Naive thymus-derived CD8-positive, alpha-beta T cell (primary cell): ENCODE measurements around the gene MRPL36. TPM values are rescaled to one million over a fixed set of nuclear protein-coding genes. Genes with fewer than 3 reads are reported as not detected.
A peak's percentile ranks its signal among the peaks of the same experiment; 100 is the strongest.

Source experiments
- ATAC-seq, 2 donors: fragments of 150-1000 bp; cut with Tn5 transposase in 1 of 2; sonication (Bioruptor Pico), chemical (Tn5 transposase) in 1 of 2; 1 replicate in 1 of 2; 2 replicates in 1 of 2; pipeline ENCODE4 v1.10.0; 2021; ENCODE audit warnings: mild to moderate bottlenecking in 2 of 2, moderate library complexity in 2 of 2
- POLR2A ChIA-PET: fragments of 350-600 bp; sonication (Branson Sonifier 250); formaldehyde crosslinking; loops from one replicate; lab custom pipeline; 2021; ENCODE audit warnings: antibody characterized with exemption; lab: Charles Lee
- DNase-seq, 10 donors: peaks; one replicate each; pipeline versions ENCODE4 v3.0.0 to v3.0.0-alpha.2; 2020 to 2022
- H3K27ac Mint-ChIP-seq, 10 donors: one replicate each; pipeline ENCODE4 v1.8.0; 2020 to 2022; ENCODE audit warnings: mild to moderate bottlenecking in 10 of 10, mixed read lengths in 10 of 10, moderate library complexity in 4 of 10, inconsistent platforms in 1 of 10
- H3K27me3 Mint-ChIP-seq, 5 donors: one replicate each; pipeline ENCODE4 v1.8.0; 2021 to 2022; ENCODE audit warnings: mixed read lengths in 5 of 5
- H3K36me3 Mint-ChIP-seq, 3 donors: one replicate each; pipeline ENCODE4 v1.8.0; 2020 to 2022; ENCODE audit warnings: mixed read lengths in 3 of 3, mild to moderate bottlenecking in 2 of 3, inconsistent platforms in 1 of 3
- H3K4me1 Mint-ChIP-seq, 4 donors: one replicate each; pipeline ENCODE4 v1.8.0; 2021 to 2022; ENCODE audit warnings: mixed read lengths in 4 of 4
- H3K4me3 Mint-ChIP-seq, 10 donors: one replicate each; pipeline ENCODE4 v1.8.0; 2020 to 2022; ENCODE audit warnings: mild to moderate bottlenecking in 10 of 10, mixed read lengths in 10 of 10, moderate library complexity in 6 of 10, inconsistent platforms in 1 of 10
- H3K9me3 Mint-ChIP-seq, 9 donors: one replicate each; pipeline ENCODE4 v1.8.0; 2020 to 2022; ENCODE audit warnings: mixed read lengths in 9 of 9, mild to moderate bottlenecking in 3 of 9, inconsistent platforms in 1 of 9, moderate library complexity in 1 of 9
- polyA plus RNA-seq, 3 donors: library from polyadenylated mRNA; unstranded; fragments of 300-500 nt; fragmentation: Illumina TruSeq; gene quantifications; one replicate each; pipeline ENCODE4 v1.2.3, GENCODE V29; 2021
- total RNA-seq, 8 experiments: library from RNA in 2 of 8; stranded (reverse) in 2 of 8; gene quantifications; one replicate each; pipeline ENCODE4 v1.2.3 and lab custom pipeline; 2021 to 2026

MRPL36 gene
- total and polyA plus RNA-seq, 5 experiments from 2014 or later, result 25.8 to 84.3 (median 61.6) TPM

- Mint-ChIP-seq H3K4me1 (peaks cover 26 to 73% (median 61%) of the 10 kb centered on the region in 4 donors), H3K9me3 (peaks cover 0 to 2% (median 0%) of the 10 kb centered on the region in 9 donors), H3K27me3 (no peaks in the 10 kb centered on the region), H3K36me3 (peaks cover 0 to 9% (median 3%) of the 10 kb centered on the region in 3 donors), H3K27ac (peak overlapping the region in 8 of 10 donors; percentile 9 to 60 (median 31)), H3K4me3 (peak overlapping the region in 5 of 10 donors; percentile 33 to 97 (median 56))
- ATAC-seq (no peak), DNase-seq (peak in 1 of 10 donors; percentile 54)
- POLR2A ChIA-PET, result interaction anchor here (4.4 kb wide), 1 partner anchor 11 kb away, joined by 29 read pairs; no protein-coding TSS in a partner anchor
Observed at GRCh38 chr5:1797103-1797800, 2.4 kb downstream of the MRPL36 start.

- H3K36me3 Mint-ChIP-seq, result peaks cover 0 to 9% (median 3%) of the 10 kb centered on the region in 3 donors
- H3K4me3 Mint-ChIP-seq, result peak overlapping the region in 3 of 10 donors; percentile 10 to 62 (median 56)
- POLR2A ChIA-PET, result no interaction called here
- no peak for ATAC-seq
- H3K27ac Mint-ChIP-seq, result peak overlapping the region in 7 of 10 donors; percentile 10 to 71 (median 38)
- peak in 1 of 10 donors; percentile 28 for DNase-seq
- peaks cover 0 to 2% (median 0%) of the 10 kb centered on the region in 9 donors for H3K9me3 Mint-ChIP-seq
- no peaks in the 10 kb centered on the region for H3K27me3 Mint-ChIP-seq
- peaks cover 23 to 75% (median 62%) of the 10 kb centered on the region in 4 donors for H3K4me1 Mint-ChIP-seq
Observed at GRCh38 chr5:1796371-1797102, 3.1 kb downstream of the MRPL36 start.

- peaks cover 0 to 2% (median 0%) of the 10 kb centered on the region in 9 donors for H3K9me3 Mint-ChIP-seq
- no peaks in the 10 kb centered on the region for H3K27me3 Mint-ChIP-seq
- peak overlapping the region in 6 of 10 donors; percentile 15 to 78 (median 46) for H3K27ac Mint-ChIP-seq
- peaks cover 0 to 9% (median 3%) of the 10 kb centered on the region in 3 donors for H3K36me3 Mint-ChIP-seq
- no peak overlapping the region for H3K4me3 Mint-ChIP-seq
- H3K4me1 Mint-ChIP-seq, result peaks cover 23 to 81% (median 68%) of the 10 kb centered on the region in 4 donors
- no peak for ATAC-seq
- POLR2A ChIA-PET, result no interaction called here
- peak in 1 of 10 donors; percentile 45 for DNase-seq
Observed at GRCh38 chr5:1795931-1796330, 3.7 kb downstream of the MRPL36 start.

GRCh38 chr5:1795506-1795905 lies 4.1 kb downstream of the MRPL36 start:
- H3K36me3 Mint-ChIP-seq, result peaks cover 0 to 9% (median 3%) of the 10 kb centered on the region in 3 donors
- ATAC-seq, result no peak
- peaks cover 22 to 81% (median 71%) of the 10 kb centered on the region in 4 donors for H3K4me1 Mint-ChIP-seq
- H3K4me3 Mint-ChIP-seq, result peak overlapping the region in 2 of 10 donors; percentile 1 to 3
- H3K27me3 Mint-ChIP-seq, result no peaks in the 10 kb centered on the region
- POLR2A ChIA-PET, result no interaction called here
- peaks cover 0 to 2% (median 0%) of the 10 kb centered on the region in 9 donors for H3K9me3 Mint-ChIP-seq
- peak overlapping the region in 7 of 10 donors; percentile 43 to 98 (median 77) for H3K27ac Mint-ChIP-seq
- DNase-seq, result peak in 1 of 10 donors; percentile 7

GRCh38 chr5:1794901-1795290 lies 4.7 kb downstream of the MRPL36 start:
- H3K4me1 Mint-ChIP-seq, result peaks cover 20 to 85% (median 75%) of the 10 kb centered on the region in 4 donors
- H3K9me3 Mint-ChIP-seq, result peaks cover 0 to 2% (median 0%) of the 10 kb centered on the region in 9 donors
- H3K36me3 Mint-ChIP-seq, result peaks cover 0 to 9% (median 3%) of the 10 kb centered on the region in 3 donors
- H3K4me3 Mint-ChIP-seq, result peak overlapping the region in 3 of 10 donors; percentile 1 to 32 (median 22)
- H3K27ac Mint-ChIP-seq, result peak overlapping the region in 9 of 10 donors; percentile 33 to 98 (median 81)
- ATAC-seq (no peak), DNase-seq (peak in 1 of 10 donors; percentile 2)
- POLR2A ChIA-PET, result no interaction called here
- no peaks in the 10 kb centered on the region for H3K27me3 Mint-ChIP-seq

GRCh38 chr5:1793966-1794900 lies 5.4 kb downstream of the MRPL36 start:
- Mint-ChIP-seq H3K36me3 (peaks cover 0 to 9% (median 3%) of the 10 kb centered on the region in 3 donors), H3K27ac (peak overlapping the region; percentile 91 to 98 (median 95)), H3K4me3 (peak overlapping the region in 8 of 10 donors; percentile 50 to 85 (median 80)), H3K9me3 (peaks cover 0 to 2% (median 0%) of the 10 kb centered on the region in 9 donors), H3K27me3 (no peaks in the 10 kb centered on the region), H3K4me1 (peaks cover 19 to 92% (median 79%) of the 10 kb centered on the region in 4 donors)
- DNase-seq (peak in 1 of 10 donors; percentile 57), ATAC-seq (no peak)
- POLR2A ChIA-PET, result no interaction called here

GRCh38 chr5:1793301-1793740 lies 6.3 kb downstream of the MRPL36 start:
- POLR2A ChIA-PET, result interaction anchor here (1.0 to 4.4 kb wide), 5 partner anchors 7 to 22 kb away, joined by 3 to 40 read pairs (median 6); partner anchors contain the start of genes MRPL36 and NDUFS6
- Mint-ChIP-seq H3K27ac (peak overlapping the region; percentile 91 to 98 (median 95)), H3K4me1 (peaks cover 15 to 92% (median 77%) of the 10 kb centered on the region in 4 donors), H3K4me3 (peak overlapping the region; percentile 65 to 86 (median 81)), H3K9me3 (peaks cover 0 to 2% (median 0%) of the 10 kb centered on the region in 9 donors), H3K36me3 (peaks cover 0 to 6% (median 3%) of the 10 kb centered on the region in 3 donors), H3K27me3 (no peaks in the 10 kb centered on the region)
- DNase-seq (peak in 1 of 10 donors; percentile 50), ATAC-seq (peak in 1 of 2 donors; percentile 3)

- no peaks in the 10 kb centered on the region for H3K27me3 Mint-ChIP-seq
Observed at GRCh38 chr5:1792842-1793266, 6.8 kb downstream of the MRPL36 start.

GRCh38 chr5:1791176-1791575 lies 8.5 kb downstream of the MRPL36 start:
- POLR2A ChIA-PET, result interaction anchor here (4.4 kb wide), 1 partner anchor 9 kb away, joined by 40 read pairs; the partner anchor contains the start of genes MRPL36 and NDUFS6
- H3K4me3 Mint-ChIP-seq, result peak overlapping the region in 4 of 10 donors; percentile 14 to 77 (median 30)
- H3K27ac Mint-ChIP-seq, result peak overlapping the region; percentile 66 to 98 (median 86)
- no peak for ATAC-seq
- peak in 1 of 10 donors; percentile 53 for DNase-seq
- no peaks in the 10 kb centered on the region for H3K27me3 Mint-ChIP-seq
- H3K4me1 Mint-ChIP-seq, result peaks cover 12 to 82% (median 64%) of the 10 kb centered on the region in 4 donors
- no peaks in the 10 kb centered on the region for H3K36me3 Mint-ChIP-seq
- peaks cover 0 to 2% (median 0%) of the 10 kb centered on the region in 9 donors for H3K9me3 Mint-ChIP-seq

More at GRCh38 chr5:1792842-1793266, 6.8 kb downstream of the MRPL36 start:
- H3K36me3 Mint-ChIP-seq, result peaks cover 0 to 4% (median under 1%) of the 10 kb centered on the region in 3 donors
- DNase-seq, result peak; percentile 28 to 90 (median 72)
- POLR2A ChIA-PET, result interaction anchor here (0.9 to 4.4 kb wide), 6 partner anchors 7 to 29 kb away, joined by 3 to 40 read pairs (median 6); partner anchors contain the start of genes MRPL36 and NDUFS6
- H3K4me1 Mint-ChIP-seq, result peaks cover 16 to 90% (median 75%) of the 10 kb centered on the region in 4 donors
- peak overlapping the region; percentile 65 to 86 (median 81) for H3K4me3 Mint-ChIP-seq
- H3K27ac Mint-ChIP-seq, result peak overlapping the region; percentile 91 to 98 (median 95)
- peak; percentile 97 for ATAC-seq
- peaks cover 0 to 2% (median 0%) of the 10 kb centered on the region in 9 donors for H3K9me3 Mint-ChIP-seq

GRCh38 chr5:1789834-1790471 lies 9.7 kb downstream of the MRPL36 start:
- POLR2A ChIA-PET, result interaction anchor here (4.4 kb wide), 1 partner anchor 10 kb away, joined by 40 read pairs; the partner anchor contains the start of genes MRPL36 and NDUFS6
- no peaks in the 10 kb centered on the region for H3K27me3 Mint-ChIP-seq
- H3K27ac Mint-ChIP-seq, result peak overlapping the region; percentile 22 to 98 (median 80)
- no peaks in the 10 kb centered on the region for H3K36me3 Mint-ChIP-seq
- DNase-seq (peak in 1 of 10 donors; percentile 49), ATAC-seq (no peak)
- peak overlapping the region in 4 of 10 donors; percentile 11 to 53 (median 26) for H3K4me3 Mint-ChIP-seq
- peaks cover 0 to 2% (median 0%) of the 10 kb centered on the region in 9 donors for H3K9me3 Mint-ChIP-seq
- peaks cover 12 to 82% (median 69%) of the 10 kb centered on the region in 4 donors for H3K4me1 Mint-ChIP-seq
